NCI-H446 (cell line): ENCODE data around the gene TJP2.
"Not testable (repeated sequence)": the region's sequence is repeated elsewhere in the genome, so short reads cannot be mapped to it uniquely, and the experiment has no call there.

Experiments
- DNase-seq, 2 experiments: peaks; one replicate each; lab custom pipeline; 2025; lab: John Stamatoyannopoulos, UW

TJP2 gene

DNA sequence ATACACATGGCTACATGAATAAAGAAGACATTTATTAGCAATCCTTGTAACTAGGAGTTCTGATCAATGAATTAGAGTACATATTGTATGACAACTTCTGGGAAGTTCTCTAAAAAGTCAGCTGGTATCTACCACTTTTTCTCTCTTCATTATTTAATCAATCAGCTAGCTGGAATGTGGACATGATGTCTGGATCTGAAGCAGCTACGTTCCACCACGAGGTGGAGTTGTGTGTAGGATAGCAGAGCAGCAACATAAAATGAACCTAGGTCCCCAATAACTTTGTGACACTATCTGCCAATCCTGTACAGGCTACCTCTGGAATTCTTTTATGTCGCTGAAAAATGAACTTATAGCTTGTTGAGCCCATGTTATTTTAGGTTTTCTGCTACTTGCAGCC is 118.0 kb downstream of the TJP2 start:
- DNase-seq = no peak

- no peak for DNase-seq
Measured at GRCh38 chr9:69293156-69293555, 119.1 kb downstream of the TJP2 start.

DNA sequence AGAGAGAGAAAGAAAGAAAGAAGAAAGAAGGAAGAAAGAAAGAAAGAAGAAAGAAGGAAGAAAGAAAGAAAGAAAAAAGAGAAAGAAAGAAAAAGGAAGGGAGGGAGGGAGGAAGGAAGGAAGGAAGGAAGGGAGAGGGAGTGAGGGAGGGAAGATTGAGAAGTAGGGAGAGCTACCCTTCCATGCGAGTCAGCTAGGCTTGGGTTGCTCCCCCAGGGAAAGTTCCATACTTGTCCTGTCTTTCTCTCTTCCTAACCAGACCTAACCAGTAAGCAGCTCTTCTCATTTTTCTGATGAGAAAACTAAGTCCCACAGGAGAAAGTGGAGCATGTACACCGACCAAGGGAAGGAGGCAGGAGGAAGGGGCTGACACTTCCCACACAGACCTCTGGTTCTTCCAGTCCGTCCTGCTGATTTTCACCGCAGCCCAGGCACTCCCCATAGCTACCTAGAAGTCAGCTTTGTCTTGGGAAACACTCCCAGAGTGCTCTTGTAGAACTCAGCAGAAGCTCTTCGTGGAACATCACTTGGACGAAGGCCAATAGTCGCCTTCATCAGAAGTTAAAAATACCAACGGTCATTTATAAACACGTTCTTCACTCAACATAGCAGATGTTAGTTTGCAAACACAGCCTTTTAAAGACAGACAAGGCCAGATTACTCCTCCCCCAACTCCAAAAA is 121.9 kb downstream of the TJP2 start:
- no peak for DNase-seq

- DNase-seq = no peak
Measured at GRCh38 chr9:69297300-69297980, 123.4 kb downstream of the TJP2 start.

DNA sequence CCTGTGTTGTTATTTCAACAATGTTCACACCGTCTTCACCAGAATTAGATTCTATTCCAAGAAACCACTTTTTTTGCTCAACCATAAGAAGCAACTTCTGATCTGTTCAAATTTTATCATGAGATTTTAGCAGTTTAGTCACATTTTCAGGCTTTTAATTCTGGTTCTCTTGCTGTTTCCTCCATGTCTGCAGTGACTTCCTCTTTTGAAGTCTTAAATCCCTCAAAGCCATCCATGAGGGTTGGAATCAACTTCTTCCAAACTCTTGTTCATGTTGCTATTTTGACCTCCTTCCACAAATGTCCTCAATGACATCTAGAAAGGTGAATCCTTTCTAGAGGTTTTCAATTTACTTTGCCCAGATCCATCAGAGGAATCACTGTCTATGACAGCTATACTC is 125.2 kb downstream of the TJP2 start:
- DNase-seq = no peak

GRCh38 chr9:69299826-69300225 is 125.7 kb downstream of the TJP2 start:
- no peak for DNase-seq

DNA sequence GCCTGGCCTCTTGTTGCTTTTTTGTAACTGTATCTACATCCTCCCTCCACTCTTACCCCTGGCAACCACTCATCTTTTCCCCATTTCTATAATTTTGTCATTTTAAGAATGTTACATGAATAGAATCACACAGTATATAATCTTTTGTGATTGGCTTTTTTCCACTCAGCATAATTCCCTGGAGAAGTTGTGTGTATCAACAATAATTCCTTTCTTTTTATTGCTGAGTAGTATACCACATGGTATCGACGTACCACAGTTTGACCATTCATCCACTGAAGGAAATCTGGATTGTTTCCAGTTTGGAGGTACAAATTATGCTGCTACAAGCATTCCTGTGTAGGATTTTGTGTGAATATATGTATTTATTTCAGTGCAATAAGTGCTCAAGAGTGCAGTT is 129.3 kb downstream of the TJP2 start:
- no peak for DNase-seq

GRCh38 chr9:69306895-69307445 is 132.9 kb downstream of the TJP2 start:
- DNase-seq = not testable (repeated sequence)

DNA sequence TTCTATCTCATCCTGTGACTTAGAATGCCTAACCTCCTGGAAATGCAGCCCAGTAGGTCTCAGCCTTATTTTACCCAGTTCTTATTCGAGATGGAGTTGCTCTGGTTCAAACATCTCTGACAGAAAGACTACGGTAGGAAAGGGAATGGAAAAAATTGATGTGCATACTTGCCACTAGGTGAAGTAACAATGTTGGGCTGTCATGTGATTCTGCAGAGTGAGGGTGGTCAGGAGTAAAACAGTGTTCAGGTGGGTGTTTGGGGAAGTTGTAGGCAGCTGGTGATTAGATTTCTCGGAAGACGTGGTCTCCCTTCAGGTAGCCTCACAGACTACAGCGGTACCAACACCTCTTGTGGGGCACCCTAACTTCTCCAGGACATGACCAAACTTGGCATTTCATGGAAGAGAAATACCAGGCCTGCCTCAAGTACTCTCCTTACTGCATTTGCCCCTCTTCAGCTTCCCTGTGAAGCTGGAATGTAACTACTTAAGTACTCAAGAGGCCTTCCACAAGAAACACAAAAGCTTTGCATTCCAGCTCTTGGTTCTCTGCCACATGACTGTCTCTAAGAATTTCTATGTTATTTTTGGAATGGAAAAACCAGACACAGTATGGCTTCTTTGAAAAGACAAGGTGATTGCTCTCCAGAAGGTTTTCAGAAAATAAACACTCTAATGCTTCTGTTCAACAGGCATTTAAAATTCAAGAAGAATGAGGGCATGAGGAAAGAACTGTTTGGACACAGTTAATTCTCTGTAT is 133.5 kb downstream of the TJP2 start:
- no peak for DNase-seq

DNA sequence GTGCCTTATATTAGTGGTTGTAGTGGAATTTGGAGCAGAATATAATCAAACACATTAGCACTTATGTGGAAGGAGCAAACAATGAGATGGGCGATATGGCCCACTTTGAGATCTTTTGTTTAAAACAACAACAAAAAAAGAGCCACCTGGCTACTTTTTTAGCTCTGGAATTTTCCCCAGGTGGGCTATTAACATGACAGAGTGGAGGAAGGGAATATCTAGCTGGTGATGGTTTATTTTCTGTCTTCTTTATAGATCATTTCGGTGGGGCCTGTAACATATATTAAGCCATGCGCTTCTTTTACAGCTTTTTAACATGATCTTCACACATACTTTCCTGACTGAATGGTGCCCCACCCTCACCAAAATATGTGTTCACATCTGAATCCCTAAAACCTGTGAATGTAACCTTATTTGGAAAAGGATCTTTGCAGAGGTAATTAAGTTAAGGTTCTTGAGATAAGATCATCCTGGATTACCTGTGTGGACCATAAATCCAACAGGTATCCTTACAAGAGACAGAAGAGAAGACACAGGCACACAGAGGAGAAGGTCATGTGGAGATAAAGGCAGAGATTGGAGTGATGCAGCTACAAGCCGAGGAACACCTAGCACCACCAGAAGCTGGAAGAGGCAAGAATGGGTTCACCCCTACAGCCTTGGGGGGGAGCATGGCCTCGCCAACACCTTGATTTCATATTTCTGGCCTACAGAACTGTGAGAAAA is 134.3 kb downstream of the TJP2 start:
- DNase-seq = no peak

GRCh38 chr9:69313175-69313574 is 139.1 kb downstream of the TJP2 start:
- DNase-seq = no peak

GRCh38 chr9:69314547-69314946 is 140.5 kb downstream of the TJP2 start:
- no peak for DNase-seq

DNA sequence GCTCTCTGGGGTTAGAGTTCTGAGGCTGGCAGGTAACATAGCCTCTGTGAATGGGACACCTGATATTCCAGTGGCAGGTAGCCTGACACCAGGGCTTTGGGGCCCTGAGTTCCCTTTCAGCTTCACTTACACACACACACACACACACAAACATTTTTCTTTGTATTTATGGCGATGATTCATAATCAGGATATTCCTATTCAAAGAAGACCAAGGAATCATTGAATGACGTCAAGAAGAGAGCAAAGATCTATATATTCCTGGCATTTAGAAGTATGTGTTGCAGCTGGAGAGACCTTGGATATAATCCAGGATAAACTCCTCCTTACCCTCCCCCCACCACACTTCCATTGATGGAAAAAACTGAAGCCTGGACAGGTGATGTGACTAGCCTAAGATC is 143.0 kb downstream of the TJP2 start:
- no peak for DNase-seq

- no peak for DNase-seq
Measured at GRCh38 chr9:69317894-69318293, 143.8 kb downstream of the TJP2 start.

DNA sequence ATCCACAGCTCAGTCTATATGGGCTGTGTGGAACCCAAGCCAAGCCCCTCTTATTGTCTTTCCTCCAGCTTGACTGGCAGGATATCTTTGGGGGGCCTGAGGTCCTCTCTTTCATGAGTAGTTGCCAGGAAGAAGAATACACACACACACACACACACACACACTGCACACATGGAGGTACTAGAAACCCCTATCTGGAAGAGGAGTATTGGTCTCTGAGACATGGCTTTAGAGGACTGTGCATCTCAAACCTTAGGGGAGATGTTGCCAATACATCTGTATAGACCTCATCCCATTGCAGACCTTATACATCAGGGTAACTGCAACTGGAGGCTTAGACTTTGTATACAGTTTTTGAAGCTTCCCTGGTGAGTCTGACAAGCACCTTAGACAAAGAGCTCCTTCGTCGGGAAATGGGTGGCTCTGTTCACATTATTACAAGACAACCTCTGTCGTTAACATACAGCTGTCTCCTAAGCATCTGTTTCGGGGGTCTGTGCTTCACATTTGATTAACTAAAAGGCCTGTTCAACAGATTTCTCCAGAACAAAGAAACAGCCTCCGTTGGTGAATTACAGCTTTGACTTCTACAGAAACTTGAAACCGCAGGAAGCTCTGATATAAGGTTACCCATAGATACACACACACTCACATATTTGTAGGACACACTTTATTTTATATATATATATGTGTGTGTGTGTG is 145.4 kb downstream of the TJP2 start:
- DNase-seq = no peak

DNA sequence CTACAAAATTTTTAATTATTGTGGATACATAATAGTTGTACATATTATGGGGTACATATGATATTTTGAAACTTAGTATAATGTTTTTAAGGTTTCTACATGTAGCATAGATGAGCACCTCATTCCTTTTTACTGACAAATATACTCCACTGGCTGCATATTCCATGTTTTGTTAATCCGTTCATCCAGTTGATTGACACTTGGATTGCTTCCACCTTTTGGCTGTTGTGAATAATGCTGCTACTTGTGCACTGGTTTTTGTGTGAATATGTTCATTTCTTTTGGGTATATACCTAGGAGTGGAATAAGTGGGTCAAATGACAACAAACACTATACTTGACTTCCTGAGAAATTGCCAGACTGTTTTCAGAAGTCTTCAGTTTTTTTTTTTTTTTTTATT is 148.2 kb downstream of the TJP2 start:
- DNase-seq = no peak

GRCh38 chr9:69323861-69324260 is 149.8 kb downstream of the TJP2 start:
- DNase-seq = no peak
